KMS-11 (cell line): Measurements from ENCODE around the gene SLC37A1.

Experiments
- H2AFZ ChIP-seq: fragments of 200-600 bp; sonication (generic); 2 replicates; pipeline ENCODE4 v1.6.1; 2016; ENCODE audit warnings: antibody characterized with exemption, mixed run types, low read depth
- H3K27ac ChIP-seq: fragments of 200-600 bp; sonication (generic); 2 replicates; pipeline ENCODE4 v1.6.1; 2016; ENCODE audit warnings: mild to moderate bottlenecking, mixed run types
- H3K27me3 ChIP-seq: fragments of 200-600 bp; sonication (generic); 2 replicates; pipeline ENCODE4 v1.6.1; 2017; ENCODE audit warnings: mild to moderate bottlenecking, low read depth, mixed run types, moderate library complexity; ENCODE audit not compliant: insufficient read depth
- H3K36me3 ChIP-seq: fragments of 200-600 bp; sonication (generic); 2 replicates; pipeline ENCODE4 v1.6.1; 2017; ENCODE audit warnings: mild to moderate bottlenecking, mixed run types; ENCODE audit not compliant: insufficient read depth
- H3K4me1 ChIP-seq: fragments of 200-600 bp; sonication (generic); 2 replicates; pipeline ENCODE4 v1.6.1; 2016; ENCODE audit warnings: mild to moderate bottlenecking, low read depth, mixed run types; ENCODE audit not compliant: poor library complexity, severe bottlenecking
- H3K4me2 ChIP-seq: fragments of 200-600 bp; sonication (generic); 2 replicates; pipeline ENCODE4 v1.7.0; 2016; ENCODE audit warnings: mild to moderate bottlenecking, mixed run types
- H3K4me3 ChIP-seq: fragments of 200-600 bp; sonication (generic); IDR thresholded peaks from 2 replicates; pipeline ENCODE4 v1.6.1; 2017; ENCODE audit warnings: low read depth, low read length, mixed read lengths; ENCODE audit not compliant: insufficient read depth
- H3K79me2 ChIP-seq: fragments of 200-600 bp; sonication (generic); 2 replicates; pipeline ENCODE4 v1.6.1; 2016; ENCODE audit warnings: low read depth, mixed run types; ENCODE audit not compliant: insufficient read depth
- H3K9ac ChIP-seq: fragments of 200-600 bp; sonication (generic); 2 replicates; pipeline ENCODE4 v1.6.1; 2016; ENCODE audit warnings: mild to moderate bottlenecking, mixed run types
- H4K20me1 ChIP-seq: fragments of 200-600 bp; sonication (generic); 2 replicates; pipeline ENCODE4 v1.6.1; 2016; ENCODE audit warnings: mild to moderate bottlenecking, mixed run types; ENCODE audit not compliant: insufficient read depth
- CTCF ChIP-seq: fragments of 200-600 bp; sonication (generic); conservative IDR thresholded peaks from 2 replicates; pipeline ENCODE4 v1.6.1; 2017; ENCODE audit warnings: low read depth, mild to moderate bottlenecking, antibody characterized with exemption, low read length, moderate library complexity, mixed read lengths

SLC37A1 gene

DNA sequence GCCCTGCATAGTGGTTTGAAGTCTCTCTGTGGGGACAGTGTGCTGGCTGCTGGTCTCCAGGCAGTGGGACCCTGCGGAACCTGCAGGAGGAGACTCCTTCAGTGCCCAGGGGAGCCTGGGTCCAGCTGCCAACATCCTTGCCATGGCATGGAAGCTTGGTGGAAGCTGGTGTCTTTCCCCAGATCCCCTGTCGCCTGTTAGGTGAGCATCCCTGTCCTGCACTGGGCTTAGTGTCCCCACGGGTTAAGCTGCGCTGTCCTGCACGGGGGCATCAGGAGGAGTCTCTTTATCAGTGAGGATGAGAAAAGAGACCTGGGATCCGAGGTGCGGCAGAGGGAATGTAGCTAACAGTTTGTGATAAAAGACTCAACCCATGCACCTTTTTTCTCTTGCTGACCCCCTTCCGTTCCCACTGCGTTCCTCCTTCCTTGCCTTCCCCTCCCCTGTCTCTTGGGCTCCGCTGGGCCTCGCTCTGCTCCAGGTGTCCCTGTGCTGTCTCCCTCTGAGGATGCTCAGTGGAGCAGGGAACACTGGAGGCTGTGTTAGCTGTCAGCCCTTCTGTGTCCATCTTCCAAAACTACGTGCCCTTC is 59.3 kb downstream of the SLC37A1 start:
- no peaks in the 10 kb centered on the region for H3K4me1 ChIP-seq
- H3K27ac ChIP-seq, result no peak overlapping the region
- TF ChIP-seq CTCF, result no peak
- no peaks in the 10 kb centered on the region for H4K20me1 ChIP-seq
- no peaks in the 10 kb centered on the region for H3K79me2 ChIP-seq
- no peak overlapping the region for H3K9ac ChIP-seq
- no peaks in the 10 kb centered on the region for H3K27me3 ChIP-seq
- no peak overlapping the region for H2AFZ ChIP-seq
- H3K36me3 ChIP-seq, result no peaks in the 10 kb centered on the region
- H3K4me2 ChIP-seq, result no peak overlapping the region
- no peak overlapping the region for H3K4me3 ChIP-seq

- H3K27ac ChIP-seq, result no peak overlapping the region
- H3K27me3 ChIP-seq, result no peaks in the 10 kb centered on the region
- no peak overlapping the region for H2AFZ ChIP-seq
- H3K4me3 ChIP-seq, result no peak overlapping the region
- no peaks in the 10 kb centered on the region for H4K20me1 ChIP-seq
- no peak for TF ChIP-seq CTCF
- H3K79me2 ChIP-seq, result no peaks in the 10 kb centered on the region
- no peaks in the 10 kb centered on the region for H3K4me1 ChIP-seq
- H3K4me2 ChIP-seq, result no peak overlapping the region
- no peaks in the 10 kb centered on the region for H3K36me3 ChIP-seq
- H3K9ac ChIP-seq, result no peak overlapping the region
Observed at GRCh38 chr21:42574234-42575027, 60.8 kb downstream of the SLC37A1 start.

DNA sequence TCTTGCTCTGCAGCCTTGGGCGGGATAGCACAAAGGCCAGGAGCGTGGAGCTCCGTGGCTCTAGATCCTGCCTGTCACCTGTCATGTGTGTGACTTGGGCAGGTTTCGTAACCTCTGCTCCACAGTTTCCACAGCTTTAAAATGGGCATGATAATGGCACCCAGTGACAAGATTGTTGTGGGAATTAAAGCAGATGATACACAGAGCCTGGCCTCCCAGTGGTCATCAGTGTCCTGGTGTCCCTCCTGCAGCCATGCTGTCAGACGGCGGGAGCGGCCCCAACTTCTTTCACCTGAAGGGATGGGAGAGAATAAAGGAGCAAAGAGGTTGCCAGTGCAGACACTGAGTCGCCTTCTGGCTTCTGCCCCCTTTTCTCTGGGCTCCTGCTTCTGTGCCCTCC is 61.5 kb downstream of the SLC37A1 start:
- no peaks in the 10 kb centered on the region for H4K20me1 ChIP-seq
- no peaks in the 10 kb centered on the region for H3K36me3 ChIP-seq
- H3K27me3 ChIP-seq, result no peaks in the 10 kb centered on the region
- H3K9ac ChIP-seq, result no peak overlapping the region
- H3K79me2 ChIP-seq, result no peaks in the 10 kb centered on the region
- no peak overlapping the region for H2AFZ ChIP-seq
- no peaks in the 10 kb centered on the region for H3K4me1 ChIP-seq
- no peak overlapping the region for H3K4me2 ChIP-seq
- no peak for TF ChIP-seq CTCF
- no peak overlapping the region for H3K27ac ChIP-seq
- H3K4me3 ChIP-seq, result no peak overlapping the region

- H4K20me1 ChIP-seq, result no peaks in the 10 kb centered on the region
- no peaks in the 10 kb centered on the region for H3K79me2 ChIP-seq
- no peak overlapping the region for H3K27ac ChIP-seq
- no peak overlapping the region for H3K4me3 ChIP-seq
- H3K4me1 ChIP-seq, result no peaks in the 10 kb centered on the region
- no peaks in the 10 kb centered on the region for H3K27me3 ChIP-seq
- no peak overlapping the region for H3K9ac ChIP-seq
- H3K4me2 ChIP-seq, result no peak overlapping the region
- no peak overlapping the region for H2AFZ ChIP-seq
- H3K36me3 ChIP-seq, result no peaks in the 10 kb centered on the region
- no peak for TF ChIP-seq CTCF
Observed at GRCh38 chr21:42576639-42577038, 63.0 kb downstream of the SLC37A1 start.
